HG03025 (cell line): Measurements from ENCODE around the gene SNTG2.

Experiments used
- ATAC-seq: cut with Tn5 transposase; IDR thresholded peaks from one replicate; pipeline ENCODE4 v1.9.1; 2021; ENCODE audit warnings: mild to moderate bottlenecking, moderate library complexity; ENCODE audit not compliant: unreplicated experiment, low FRiP score

SNTG2 gene

GRCh38 chr2:949384-950079 is 1.1 kb upstream of the SNTG2 start:
- no peak for ATAC-seq

GRCh38 chr2:951224-952006 is 766 bp downstream of the SNTG2 start:
- no peak for ATAC-seq

- no peak for ATAC-seq
Measured at GRCh38 chr2:953408-953807, 2.8 kb downstream of the SNTG2 start.

- ATAC-seq = no peak
Measured at GRCh38 chr2:953975-954686, 3.5 kb downstream of the SNTG2 start.

- ATAC-seq = no peak
Measured at GRCh38 chr2:954687-955000, 4.0 kb downstream of the SNTG2 start.

- ATAC-seq = no peak
Measured at GRCh38 chr2:955829-956731, 5.4 kb downstream of the SNTG2 start.

- no peak for ATAC-seq
Measured at GRCh38 chr2:959457-959856, 8.8 kb downstream of the SNTG2 start.

- ATAC-seq = no peak
Measured at GRCh38 chr2:960061-960736, 9.6 kb downstream of the SNTG2 start.

- ATAC-seq = no peak
Measured at GRCh38 chr2:961786-962185, 11.1 kb downstream of the SNTG2 start.

- no peak for ATAC-seq
Measured at GRCh38 chr2:963876-964275, 13.2 kb downstream of the SNTG2 start.

GRCh38 chr2:964562-964961 is 13.9 kb downstream of the SNTG2 start:
- ATAC-seq = no peak

- no peak for ATAC-seq
Measured at GRCh38 chr2:965640-966147, 15.0 kb downstream of the SNTG2 start.

GRCh38 chr2:973129-973528 is 22.5 kb downstream of the SNTG2 start:
- ATAC-seq = no peak

- ATAC-seq = no peak
Measured at GRCh38 chr2:974054-974453, 23.4 kb downstream of the SNTG2 start.

GRCh38 chr2:974502-974901 is 23.9 kb downstream of the SNTG2 start:
- ATAC-seq = no peak

- ATAC-seq = no peak
Measured at GRCh38 chr2:975095-975494, 24.4 kb downstream of the SNTG2 start.

GRCh38 chr2:979069-979928 is 28.6 kb downstream of the SNTG2 start:
- no peak for ATAC-seq

- ATAC-seq = no peak
Measured at GRCh38 chr2:980176-980575, 29.5 kb downstream of the SNTG2 start.

- no peak for ATAC-seq
Measured at GRCh38 chr2:981258-981657, 30.6 kb downstream of the SNTG2 start.
